NCI-H82 treated with DMSO at 0.1 percent for 48 hours (cell line): ENCODE measurements around the gene RDH5.
A peak's percentile ranks its signal among the peaks of the same experiment; 100 is the strongest.

Source experiments
- DNase-seq: peaks from one replicate; lab custom pipeline; 2025; ENCODE audit not compliant: unreplicated experiment; lab: John Stamatoyannopoulos, UW

The RDH5 gene

GRCh38 chr12:55711786-55712553, 8.2 kb upstream of the RDH5 start:
- DNase-seq: no peak

- DNase-seq: no peak
Measured at GRCh38 chr12:55712700-55713415, 7.3 kb upstream of the RDH5 start.

GRCh38 chr12:55713721-55714120, 6.5 kb upstream of the RDH5 start:
- DNase-seq: no peak

GRCh38 chr12:55715169-55715764, 4.9 kb upstream of the RDH5 start:
- DNase-seq: no peak

- peak; percentile 71 for DNase-seq
Measured at GRCh38 chr12:55715833-55716581, 4.2 kb upstream of the RDH5 start, which contains the start of gene BLOC1S1. BLOC1S1 (plus strand) TSS chr12:55716046; CDS start chr12:55716052, 6 bp downstream.

- no peak for DNase-seq
Measured at GRCh38 chr12:55716582-55716957, 3.6 kb upstream of the RDH5 start.

- no peak for DNase-seq
Measured at GRCh38 chr12:55717011-55718007, 2.9 kb upstream of the RDH5 start.

GRCh38 chr12:55718015-55718414, 2.2 kb upstream of the RDH5 start:
- no peak for DNase-seq

- no peak for DNase-seq
Measured at GRCh38 chr12:55718624-55719275, 1.4 kb upstream of the RDH5 start.

GRCh38 chr12:55719371-55719770, 822 bp upstream of the RDH5 start:
- no peak for DNase-seq

GRCh38 chr12:55720894-55721444, 776 bp downstream of the RDH5 start:
- no peak for DNase-seq

- DNase-seq: no peak
Measured at GRCh38 chr12:55721601-55722213, 1.5 kb downstream of the RDH5 start.

- no peak for DNase-seq
Measured at GRCh38 chr12:55722948-55723347, 2.8 kb downstream of the RDH5 start.

- no peak for DNase-seq
Measured at GRCh38 chr12:55723516-55724225, 3.5 kb downstream of the RDH5 start.

- peak; percentile 17 for DNase-seq
Measured at GRCh38 chr12:55724226-55724939, 4.2 kb downstream of the RDH5 start.

GRCh38 chr12:55724940-55725309, 4.7 kb downstream of the RDH5 start:
- DNase-seq: no peak

GRCh38 chr12:55725556-55725955, 5.4 kb downstream of the RDH5 start:
- DNase-seq: no peak

- DNase-seq: no peak
Measured at GRCh38 chr12:55726971-55727370, 6.8 kb downstream of the RDH5 start.
